GM12878 (cell line): ENCODE data around the gene LIN7A.

Experiments used
- EZH2 ChIP-seq: IDR thresholded peaks from 2 replicates; pipeline ENCODE4 v1.6.1; 2012; ENCODE audit warnings: low read depth, mild to moderate bottlenecking, control low read depth, inconsistent platforms, low read length, borderline replicate concordance; ENCODE audit not compliant: control insufficient read depth
- IKZF1 ChIP-seq: fragments of 450-650 bp; conservative IDR thresholded peaks from 2 replicates; pipeline ENCODE4 v1.6.1; 2017; ENCODE audit warnings: antibody characterized with exemption, mild to moderate bottlenecking
- NR2F1 ChIP-seq: fragments of 450-650 bp; conservative IDR thresholded peaks from 2 replicates; pipeline ENCODE4 v1.6.1; 2017; ENCODE audit warnings: mild to moderate bottlenecking
- POLR2A ChIP-seq: IDR thresholded peaks from 2 replicates; pipeline ENCODE4 v1.6.1; 2011; ENCODE audit warnings: low read depth, mild to moderate bottlenecking, low read length
- SMC3 ChIP-seq: IDR thresholded peaks from 2 replicates; pipeline ENCODE4 v1.6.1; 2011; ENCODE audit warnings: low read length, improper control_type of control experiment, borderline replicate concordance
- TCF7 ChIP-seq: IDR thresholded peaks from 2 replicates; pipeline ENCODE4 v1.6.1; 2014; ENCODE audit warnings: antibody characterized with exemption, borderline replicate concordance

DNA sequence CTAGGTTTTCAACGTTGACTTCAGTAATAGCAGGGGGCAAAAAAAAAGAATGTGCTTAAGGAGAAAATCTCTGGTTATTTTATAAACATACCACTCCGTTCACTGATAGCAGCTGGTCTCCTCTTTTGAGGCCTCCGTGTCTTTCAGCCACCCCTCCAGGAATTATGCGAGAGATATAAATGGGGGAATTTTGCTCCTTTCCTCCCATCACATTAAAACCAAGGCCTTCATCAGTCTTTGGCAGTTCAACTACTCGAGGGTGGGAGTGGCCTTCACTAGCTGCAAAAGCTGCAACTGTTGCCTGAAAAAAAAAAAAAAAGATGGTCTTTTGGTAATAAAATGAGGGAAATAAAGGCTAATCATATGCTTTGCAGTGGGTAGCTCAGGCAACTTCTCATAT, 92.1 kb downstream of the LIN7A start:
- TF ChIP-seq TCF7 (no peak), POLR2A (no peak), EZH2 (no peak), SMC3 (no peak), IKZF1 (no peak), NR2F1 (no peak)
